Measurements from ENCODE around the gene EFCAB12. TPM values are rescaled to one million over a fixed set of nuclear protein-coding genes. Genes with fewer than 3 reads are reported as not detected.
A peak's percentile ranks its signal among the peaks of the same experiment; 100 is the strongest.
"Not testable (repeated sequence)": the region's sequence is repeated elsewhere in the genome, so short reads cannot be mapped to it uniquely, and the experiment has no call there.

EFCAB12 gene
- total RNA-seq, 1 experiment from 2014 or later, result not detected

DNA sequence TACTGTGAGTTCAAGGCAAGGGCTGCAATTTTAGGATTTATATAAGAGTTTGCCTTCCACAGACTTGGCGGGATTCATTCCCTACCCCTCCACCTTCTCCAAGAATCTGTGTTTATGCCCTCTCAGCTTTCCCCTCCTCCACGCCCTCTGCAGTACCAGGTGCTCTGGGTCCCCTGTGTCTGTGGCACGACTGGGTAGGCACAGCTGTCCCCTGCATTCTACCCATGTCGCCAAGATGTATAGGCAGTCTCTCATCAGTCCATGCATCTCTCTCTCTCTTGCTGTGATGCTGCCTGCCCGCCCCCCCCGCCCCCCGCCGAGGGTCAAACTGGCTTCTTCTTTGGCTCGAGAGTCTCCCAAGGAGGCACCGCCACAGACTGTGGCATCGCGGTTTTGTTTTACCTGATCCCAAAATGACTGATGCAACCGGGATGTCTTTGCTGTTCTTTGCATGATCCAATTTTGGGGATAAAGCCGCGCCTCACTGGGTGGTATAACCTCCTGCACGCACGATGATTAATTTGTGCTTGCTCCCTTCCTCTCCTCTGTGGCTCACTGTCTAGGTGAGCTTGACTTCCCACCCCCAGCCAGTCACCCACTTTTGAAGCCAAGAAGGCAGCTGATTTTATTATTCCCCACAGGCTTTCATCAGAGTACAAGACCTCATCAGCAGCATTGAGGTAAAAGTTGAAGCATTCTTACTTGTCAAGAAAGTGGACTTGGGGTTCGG lies 43.7 kb downstream of the EFCAB12 start:
- no peak for DNase-seq
- peaks cover 8% of the 10 kb centered on the region for H3K36me3 ChIP-seq
- no peak overlapping the region for H3K27ac ChIP-seq
- H3K27me3 ChIP-seq, result no peaks in the 10 kb centered on the region
- peaks cover 15% of the 10 kb centered on the region for H3K4me1 ChIP-seq
- H3K9me3 ChIP-seq (replicated peaks), result no peaks in the 10 kb centered on the region
- no peak overlapping the region for H3K4me3 ChIP-seq

DNA sequence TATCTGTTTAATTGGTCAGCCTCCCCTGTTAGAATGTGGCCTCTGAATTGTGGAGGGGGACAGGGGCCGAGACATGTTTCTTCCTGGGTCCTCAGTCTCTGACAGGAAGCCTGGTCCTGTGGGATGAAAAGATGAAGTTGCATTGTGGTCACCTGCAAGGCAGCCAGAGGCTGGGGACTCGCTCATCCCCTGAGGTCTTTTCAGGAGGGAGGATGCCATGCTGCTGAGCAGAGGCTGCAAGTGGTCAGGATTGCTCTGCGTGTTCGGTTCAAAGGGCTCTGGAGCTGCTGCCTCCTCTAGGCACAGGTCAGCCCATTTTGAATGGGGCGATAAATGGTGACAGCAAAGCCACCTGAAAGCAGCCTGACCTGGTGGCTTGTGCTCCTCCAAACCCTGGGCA lies 44.3 kb downstream of the EFCAB12 start:
- H3K36me3 ChIP-seq; H3K9me3 ChIP-seq (replicated peaks); DNase-seq; H3K27ac ChIP-seq; H3K27me3 ChIP-seq; H3K4me3 ChIP-seq; H3K4me1 ChIP-seq: not testable (repeated sequence)

DNA sequence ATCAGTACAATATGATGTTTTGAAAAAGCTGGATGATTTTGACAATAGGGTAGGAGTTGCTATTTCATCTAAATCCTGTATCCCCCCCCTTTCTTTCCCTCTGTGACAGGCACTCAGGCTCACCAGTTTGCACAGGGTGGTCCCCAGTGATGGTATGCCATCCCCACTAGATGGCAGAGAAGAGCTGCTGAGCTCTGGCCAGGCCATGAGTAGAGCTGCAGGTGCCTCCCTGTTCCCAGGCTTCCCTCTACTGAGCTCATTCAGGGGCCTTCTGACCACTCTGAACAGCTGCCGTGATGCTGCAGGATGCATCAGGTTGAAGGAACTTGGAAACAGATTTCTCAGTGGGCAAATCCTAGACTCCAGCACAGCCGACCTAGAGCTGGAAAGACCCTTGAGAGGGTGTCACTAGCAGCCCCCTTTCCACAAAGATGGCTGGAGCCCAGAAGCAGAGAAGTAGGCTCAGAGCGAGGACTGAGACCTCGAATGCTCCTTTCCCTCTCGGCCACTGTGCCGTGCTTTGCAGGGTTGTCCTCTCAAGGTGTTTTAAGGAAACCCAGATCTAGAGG lies 45.1 kb downstream of the EFCAB12 start:
- Histone ChIP-seq H3K27me3 (no peaks in the 10 kb centered on the region), H3K27ac (no peak overlapping the region), H3K4me3 (no peak overlapping the region), H3K9me3 (replicated peaks) (0 out of 2 replicates have a peak, but pooled peaks cover 2% of the 10 kb centered on the region), H3K4me1 (peaks cover 4% of the 10 kb centered on the region), H3K36me3 (peaks cover 5% of the 10 kb centered on the region)
- DNase-seq, result peak; percentile 85 to 91

- Histone ChIP-seq H3K27me3 (no peaks in the 10 kb centered on the region), H3K27ac (no peak overlapping the region), H3K4me1 (no peaks in the 10 kb centered on the region), H3K9me3 (replicated peaks) (0 out of 2 replicates have a peak, but pooled peaks cover 2% of the 10 kb centered on the region), H3K4me3 (no peak overlapping the region), H3K36me3 (peaks cover 3% of the 10 kb centered on the region)
- DNase-seq, result no peak
These were observed 46.1 kb downstream of the EFCAB12 start for GRCh38 chr3:129382366-129382765.

GRCh38 chr3:129379582-129380358 lies 48.7 kb downstream of the EFCAB12 start:
- Histone ChIP-seq H3K27me3 (no peaks in the 10 kb centered on the region), H3K9me3 (replicated peaks) (0 out of 2 replicates have a peak, but pooled peaks cover 2% of the 10 kb centered on the region), H3K27ac (no peak overlapping the region), H3K36me3 (no peaks in the 10 kb centered on the region), H3K4me1 (no peaks in the 10 kb centered on the region), H3K4me3 (no peak overlapping the region)
- no peak for DNase-seq

DNA sequence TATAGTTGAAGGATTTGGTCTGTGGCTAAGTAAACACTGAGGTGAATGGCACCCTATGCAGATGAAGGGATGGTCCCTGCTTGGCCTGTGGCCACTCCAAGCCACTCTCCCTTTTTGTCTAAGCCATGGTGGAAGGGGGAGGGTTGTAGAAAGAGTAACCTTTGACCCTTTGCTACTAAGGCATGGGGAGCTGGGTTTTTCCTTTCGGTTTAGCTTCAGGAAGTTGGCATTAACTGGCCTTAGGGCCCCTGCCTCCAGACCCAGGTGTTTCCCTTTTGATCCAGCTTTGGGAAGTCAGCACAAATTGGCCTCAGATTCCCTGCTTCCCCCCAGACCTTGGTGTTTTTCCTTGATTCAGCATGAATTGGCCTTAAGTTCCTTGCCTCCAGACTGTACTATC lies 49.5 kb downstream of the EFCAB12 start:
- H3K4me1 ChIP-seq, result no peaks in the 10 kb centered on the region
- 0 out of 2 replicates have a peak, but pooled peaks cover 2% of the 10 kb centered on the region for H3K9me3 ChIP-seq (replicated peaks)
- H3K27ac ChIP-seq, result no peak overlapping the region
- H3K4me3 ChIP-seq, result no peak overlapping the region
- H3K36me3 ChIP-seq, result no peaks in the 10 kb centered on the region
- no peak for DNase-seq
- no peaks in the 10 kb centered on the region for H3K27me3 ChIP-seq

DNA sequence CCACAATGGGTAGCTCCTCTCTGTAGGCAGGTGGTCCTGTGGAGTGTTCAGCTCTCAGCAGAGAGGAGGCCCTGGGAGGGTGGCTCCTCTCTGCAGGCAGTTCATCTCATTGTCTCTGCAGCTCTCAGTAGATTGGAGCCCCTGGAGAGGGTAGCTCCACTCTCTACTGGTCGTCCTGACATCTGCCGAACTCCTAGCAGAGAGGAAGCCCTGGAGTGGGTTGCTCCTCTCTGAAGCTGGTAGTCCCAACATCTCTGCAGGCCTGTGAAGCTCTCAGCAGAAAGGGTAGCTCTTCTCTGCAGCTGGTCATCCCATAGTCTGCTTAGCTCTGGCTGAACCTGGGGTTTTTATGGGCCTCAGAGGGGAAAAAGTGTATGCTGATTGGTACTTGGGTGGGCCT lies 50.8 kb downstream of the EFCAB12 start:
- DNase-seq, result no peak
- no peaks in the 10 kb centered on the region for H3K27me3 ChIP-seq
- H3K36me3 ChIP-seq, result no peaks in the 10 kb centered on the region
- no peak overlapping the region for H3K27ac ChIP-seq
- no peak overlapping the region for H3K4me3 ChIP-seq
- no peaks in the 10 kb centered on the region for H3K4me1 ChIP-seq
- 0 out of 2 replicates have a peak, but pooled peaks cover 2% of the 10 kb centered on the region for H3K9me3 ChIP-seq (replicated peaks)

DNA sequence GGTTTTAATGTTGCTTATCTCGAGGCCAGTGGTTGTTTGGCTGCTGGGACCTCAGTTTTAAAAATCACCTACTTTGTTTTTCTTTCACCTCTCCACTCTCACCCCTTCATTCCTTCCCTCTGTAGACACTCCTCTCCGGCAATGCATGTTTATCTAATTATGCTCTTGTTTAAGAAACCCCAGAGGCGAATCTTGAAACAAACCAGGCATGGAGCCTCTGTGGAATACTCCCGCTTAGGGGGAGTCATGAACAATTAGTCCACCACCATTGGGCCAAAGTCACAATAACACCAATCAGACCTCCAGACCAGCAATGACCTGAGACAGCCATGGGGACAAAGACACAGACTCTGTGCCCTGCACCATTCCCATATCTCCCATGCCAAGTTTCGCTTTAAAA lies 53.3 kb downstream of the EFCAB12 start:
- Histone ChIP-seq H3K36me3 (no peaks in the 10 kb centered on the region), H3K27me3 (no peaks in the 10 kb centered on the region), H3K4me3 (no peak overlapping the region), H3K9me3 (replicated peaks) (0 out of 2 replicates have a peak, but pooled peaks cover 2% of the 10 kb centered on the region), H3K4me1 (no peaks in the 10 kb centered on the region), H3K27ac (no peak overlapping the region)
- no peak for DNase-seq

GRCh38 chr3:129371041-129371826 lies 57.2 kb downstream of the EFCAB12 start:
- H3K27ac ChIP-seq, result no peak overlapping the region
- H3K4me1 ChIP-seq, result no peaks in the 10 kb centered on the region
- no peak overlapping the region for H3K4me3 ChIP-seq
- DNase-seq, result no peak
- H3K27me3 ChIP-seq, result no peaks in the 10 kb centered on the region
- no peaks in the 10 kb centered on the region for H3K36me3 ChIP-seq
- no peaks in the 10 kb centered on the region for H3K9me3 ChIP-seq (replicated peaks)

- Histone ChIP-seq H3K36me3 (no peaks in the 10 kb centered on the region), H3K27ac (no peak overlapping the region), H3K4me1 (no peaks in the 10 kb centered on the region), H3K27me3 (no peaks in the 10 kb centered on the region), H3K9me3 (replicated peaks) (no peaks in the 10 kb centered on the region), H3K4me3 (no peak overlapping the region)
- DNase-seq, result no peak
These were observed 58.0 kb downstream of the EFCAB12 start for GRCh38 chr3:129370248-129370964.

DNA sequence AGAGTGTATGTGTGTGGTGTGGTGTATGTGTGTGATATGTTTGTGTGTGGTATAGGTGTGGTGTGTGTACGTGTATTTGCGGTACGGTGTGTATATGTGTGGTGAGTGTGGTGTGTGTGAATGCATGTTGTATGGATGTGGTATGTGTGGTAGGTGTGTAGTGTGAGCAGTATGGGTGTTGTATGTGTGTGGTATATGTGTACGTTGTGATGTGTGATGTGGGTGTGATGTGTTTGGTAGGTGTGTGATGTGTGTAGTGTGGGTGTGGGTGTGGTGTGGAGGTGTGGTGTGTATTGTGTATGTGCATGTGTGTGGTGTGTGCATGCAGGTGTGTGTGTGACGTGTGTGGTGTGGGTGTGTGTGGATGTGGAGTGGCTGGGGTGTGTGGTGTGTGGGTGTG lies 58.7 kb downstream of the EFCAB12 start:
- Histone ChIP-seq H3K9me3 (replicated peaks) (no peaks in the 10 kb centered on the region), H3K4me3 (no peak overlapping the region), H3K27me3 (no peaks in the 10 kb centered on the region), H3K27ac (no peak overlapping the region), H3K36me3 (no peaks in the 10 kb centered on the region), H3K4me1 (no peaks in the 10 kb centered on the region)
- DNase-seq, result no peak

DNA sequence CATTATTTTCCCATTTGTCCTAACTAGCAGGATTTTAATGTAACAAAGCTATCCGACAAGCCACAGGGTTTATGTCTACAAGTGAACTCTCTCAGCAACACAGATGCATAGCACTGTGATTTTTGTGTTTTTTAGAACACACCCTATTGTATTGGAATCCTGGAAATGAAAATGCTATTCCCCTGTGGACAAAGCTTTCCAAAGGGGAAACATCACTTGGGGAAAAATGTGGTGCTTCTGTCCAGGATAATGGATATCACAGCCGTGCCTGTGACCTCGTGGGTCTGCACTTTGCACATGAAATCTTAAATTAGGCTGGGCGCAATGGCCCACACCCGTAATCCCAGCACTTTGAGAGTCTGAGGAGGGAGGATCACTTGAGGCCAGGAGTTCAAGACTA lies 60.6 kb downstream of the EFCAB12 start:
- Histone ChIP-seq H3K4me1 (no peaks in the 10 kb centered on the region), H3K27ac (no peak overlapping the region), H3K36me3 (no peaks in the 10 kb centered on the region), H3K4me3 (no peak overlapping the region), H3K9me3 (replicated peaks) (no peaks in the 10 kb centered on the region), H3K27me3 (no peaks in the 10 kb centered on the region)
- no peak for DNase-seq

- Histone ChIP-seq H3K4me3 (no peak overlapping the region), H3K27ac (no peak overlapping the region), H3K4me1 (no peaks in the 10 kb centered on the region), H3K9me3 (replicated peaks) (no peaks in the 10 kb centered on the region), H3K36me3 (no peaks in the 10 kb centered on the region), H3K27me3 (no peaks in the 10 kb centered on the region)
- DNase-seq, result no peak
These were observed 62.1 kb downstream of the EFCAB12 start for GRCh38 chr3:129366312-129366831.
